Stimulated activated CD4-positive, alpha-beta T cell treated with anti-CD3 and anti-CD28 coated beads, Interleukin-1b, Interleukin-23, amount 100 ng/mL, for 48 hours (primary cell): Measurements from ENCODE around the gene PLCB3.

Experiments used
- DNase-seq: peaks from one replicate; pipeline ENCODE4 v3.0.0-alpha.2; 2020

PLCB3 gene

GRCh38 chr11:64223001-64223651, 28.2 kb upstream of the PLCB3 start:
- DNase-seq = no peak

GRCh38 chr11:64224151-64224890, 27.0 kb upstream of the PLCB3 start:
- no peak for DNase-seq

DNA sequence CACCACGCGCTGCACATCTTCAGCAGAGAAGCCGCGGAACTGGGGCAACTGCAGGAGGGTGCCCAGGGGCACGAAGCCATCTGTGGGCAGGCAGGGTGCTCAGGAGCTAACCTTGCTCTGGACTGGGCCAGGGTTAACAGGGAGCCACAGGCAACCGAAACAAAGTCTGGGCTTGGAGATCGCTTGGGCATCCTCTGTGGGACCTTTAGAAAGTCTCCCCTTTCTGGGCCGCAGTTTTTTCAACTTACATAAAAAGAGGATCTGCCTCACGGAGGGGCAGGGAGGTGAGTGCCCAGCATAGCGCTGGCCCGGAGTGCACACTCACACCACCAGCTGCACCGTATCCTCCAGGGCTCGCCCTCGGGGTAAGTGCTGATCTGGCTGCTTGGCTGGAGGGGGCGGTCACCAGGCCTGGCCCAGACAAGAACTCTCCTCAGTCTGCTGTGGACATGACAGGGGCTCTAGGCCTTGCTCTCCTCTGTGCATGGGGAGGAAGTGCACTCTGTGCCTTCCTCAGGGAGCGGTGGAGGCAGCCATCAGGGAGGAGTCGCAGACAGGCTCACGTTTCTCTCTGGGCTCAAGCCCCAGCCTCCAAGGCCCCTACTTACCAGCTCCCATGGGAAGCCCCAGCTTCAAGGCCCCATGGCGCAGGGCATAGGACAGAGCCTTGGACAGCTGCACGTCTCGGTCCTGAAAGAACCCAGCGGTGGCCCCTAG, 26.3 kb upstream of the PLCB3 start:
- DNase-seq = no peak

- peak; percentile 93 for DNase-seq
Measured at GRCh38 chr11:64225608-64226506, 25.5 kb upstream of the PLCB3 start, which contains the start of the genes NUDT22 and TRPT1. Gene NUDT22, plus strand, starts transcription at chr11:64226274. Its CDS starts 379 bp downstream, at chr11:64226653. Gene TRPT1, minus strand, starts transcription at chr11:64226186. Its CDS starts 326 bp downstream, at chr11:64225860.

DNA sequence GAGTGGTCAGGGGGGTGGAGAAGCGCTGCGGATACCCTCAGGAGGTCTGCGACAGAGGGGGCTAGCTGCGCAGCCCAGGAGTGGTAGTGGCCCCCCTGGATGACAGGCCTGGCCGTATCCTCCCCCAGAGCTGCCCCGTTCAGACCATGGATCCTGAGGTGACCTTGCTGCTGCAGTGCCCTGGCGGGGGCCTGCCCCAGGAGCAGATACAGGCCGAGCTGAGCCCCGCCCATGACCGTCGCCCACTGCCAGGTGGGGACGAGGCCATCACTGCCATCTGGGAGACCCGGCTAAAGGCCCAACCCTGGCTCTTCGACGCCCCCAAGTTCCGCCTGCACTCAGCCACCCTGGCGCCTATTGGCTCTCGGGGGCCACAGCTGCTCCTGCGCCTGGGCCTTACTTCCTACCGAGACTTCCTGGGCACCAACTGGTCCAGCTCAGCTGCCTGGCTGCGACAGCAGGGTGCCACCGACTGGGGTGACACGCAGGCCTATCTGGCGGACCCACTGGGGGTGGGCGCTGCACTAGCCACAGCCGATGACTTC, 24.8 kb upstream of the PLCB3 start:
- DNase-seq = peak; percentile 63

DNA sequence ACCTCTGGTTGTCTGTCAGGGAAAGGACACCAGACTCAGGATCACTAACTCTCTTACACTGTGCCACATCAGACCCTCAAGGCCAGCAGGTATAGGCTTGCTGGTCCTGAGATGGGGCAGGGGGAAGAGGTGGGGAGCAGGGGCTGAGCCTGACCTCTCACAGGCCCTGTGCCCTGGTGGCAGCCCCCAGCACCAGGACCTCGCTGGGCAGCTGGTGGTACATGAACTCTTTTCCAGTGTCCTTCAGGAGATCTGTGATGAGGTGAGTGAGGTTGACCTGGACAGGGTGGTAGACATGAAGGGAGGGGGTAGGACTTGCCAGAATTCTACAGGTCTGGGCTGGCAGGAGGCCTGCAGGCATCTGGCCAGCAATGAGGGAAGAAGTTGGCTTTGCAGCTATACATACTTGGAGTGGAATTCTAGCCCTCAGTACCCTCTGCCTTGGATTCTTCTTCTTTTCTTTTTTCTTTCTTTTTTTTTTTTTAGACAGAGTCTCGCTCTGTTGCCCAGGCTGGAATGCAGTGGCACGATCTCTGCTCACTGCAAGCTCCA, 23.8 kb upstream of the PLCB3 start:
- DNase-seq = no peak

GRCh38 chr11:64229090-64229743, 22.1 kb upstream of the PLCB3 start:
- no peak for DNase-seq

GRCh38 chr11:64229744-64230170, 21.6 kb upstream of the PLCB3 start:
- DNase-seq = no peak

DNA sequence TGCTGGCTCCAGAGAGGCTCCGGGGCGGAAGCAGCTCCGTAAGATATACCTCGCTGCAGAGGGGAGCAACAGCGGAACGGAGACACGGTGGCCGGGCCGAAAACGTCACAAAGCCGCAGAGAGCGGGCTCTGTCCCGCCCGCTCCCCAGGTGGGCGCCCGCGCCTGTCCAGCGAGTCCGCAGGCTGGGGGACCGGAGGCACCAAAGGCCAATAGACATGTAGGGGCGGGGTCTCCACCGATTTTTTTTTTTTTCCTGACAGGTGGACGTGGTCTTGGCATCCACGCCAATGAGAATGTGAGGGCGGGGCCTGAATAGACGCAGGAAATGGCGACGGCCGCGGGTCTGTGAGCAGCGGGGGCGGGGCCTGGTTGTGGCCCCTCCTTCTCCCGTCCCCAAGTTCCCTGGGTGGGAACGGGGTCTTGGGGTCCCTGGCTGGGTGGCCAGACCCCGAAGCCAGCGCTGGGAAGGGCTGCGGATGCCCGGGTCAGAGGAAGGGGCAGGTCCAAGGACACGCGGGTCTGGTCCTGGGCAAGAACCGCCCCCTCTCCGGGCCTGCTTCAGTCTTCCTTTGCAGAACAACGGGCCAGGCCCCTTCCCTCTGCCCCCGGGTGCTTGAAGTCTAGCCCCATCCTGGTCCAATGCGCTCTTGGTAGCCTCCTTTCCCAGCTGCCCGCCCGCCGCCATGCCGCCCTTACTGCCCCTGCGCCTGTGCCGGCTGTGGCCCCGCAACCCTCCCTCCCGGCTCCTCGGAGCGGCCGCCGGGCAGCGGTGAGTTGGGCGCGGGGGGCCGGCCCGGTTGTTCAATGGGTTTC, 21.0 kb upstream of the PLCB3 start, which contains the start of gene DNAJC4:
DNAJC4 (plus strand) TSS at position 378 of the 814 bp plus-strand sequence; CDS start at position 685, 307 bp downstream.
- DNase-seq = peak; percentile 85

DNA sequence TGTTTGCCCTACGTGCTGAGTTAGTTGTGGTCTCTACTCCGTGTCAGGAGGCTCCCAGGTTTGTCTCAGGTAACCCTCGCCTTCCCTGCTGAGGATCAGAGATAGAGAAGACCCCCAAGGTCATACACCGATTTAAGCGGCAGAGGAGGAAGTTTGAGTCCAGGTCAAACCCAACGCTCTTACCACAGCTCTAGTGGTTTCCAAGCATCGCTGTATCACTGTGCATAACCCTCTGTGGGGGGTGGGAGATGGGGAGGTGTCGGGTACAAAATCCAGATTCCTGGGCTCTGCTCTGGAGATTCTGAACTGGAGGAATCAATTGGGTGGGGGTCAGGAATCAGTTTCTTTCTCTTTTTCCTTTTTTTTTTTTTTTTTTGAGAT, 20.4 kb upstream of the PLCB3 start:
- no peak for DNase-seq

- DNase-seq = no peak
Measured at GRCh38 chr11:64231546-64231945, 19.8 kb upstream of the PLCB3 start.

DNA sequence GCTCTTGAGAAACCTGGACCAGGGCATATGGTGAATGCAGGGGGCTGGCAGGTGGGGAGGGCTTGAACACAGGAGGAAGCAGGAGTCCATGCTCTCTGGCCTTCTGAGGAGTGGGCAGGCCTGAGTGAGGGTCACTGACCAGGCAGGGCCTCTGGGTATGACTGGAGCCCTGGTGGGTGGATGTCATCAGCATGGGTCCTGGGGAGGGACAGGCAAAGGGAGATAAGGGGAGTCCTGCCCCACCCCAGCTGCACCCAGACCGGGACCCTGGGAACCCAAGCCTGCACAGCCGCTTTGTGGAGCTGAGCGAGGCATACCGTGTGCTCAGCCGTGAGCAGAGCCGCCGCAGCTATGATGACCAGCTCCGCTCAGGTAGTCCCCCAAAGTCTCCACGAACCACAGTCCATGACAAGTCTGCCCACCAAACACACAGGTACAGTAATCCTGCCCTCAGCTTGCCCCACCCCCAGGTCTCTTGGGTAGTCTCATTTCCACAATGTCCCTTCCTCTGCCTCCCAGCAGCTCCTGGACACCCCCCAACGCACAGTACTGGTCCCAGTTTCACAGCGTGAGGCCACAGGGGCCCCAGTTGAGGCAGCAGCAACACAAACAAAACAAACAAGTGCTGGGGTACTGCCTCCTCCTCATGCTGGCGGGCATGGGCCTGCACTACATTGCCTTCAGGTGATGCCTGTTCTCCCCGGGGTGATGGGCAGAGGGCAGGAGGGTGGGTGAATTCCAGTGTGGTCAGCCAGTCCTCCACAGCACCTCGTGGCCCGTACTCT, 19.0 kb upstream of the PLCB3 start:
- no peak for DNase-seq

DNA sequence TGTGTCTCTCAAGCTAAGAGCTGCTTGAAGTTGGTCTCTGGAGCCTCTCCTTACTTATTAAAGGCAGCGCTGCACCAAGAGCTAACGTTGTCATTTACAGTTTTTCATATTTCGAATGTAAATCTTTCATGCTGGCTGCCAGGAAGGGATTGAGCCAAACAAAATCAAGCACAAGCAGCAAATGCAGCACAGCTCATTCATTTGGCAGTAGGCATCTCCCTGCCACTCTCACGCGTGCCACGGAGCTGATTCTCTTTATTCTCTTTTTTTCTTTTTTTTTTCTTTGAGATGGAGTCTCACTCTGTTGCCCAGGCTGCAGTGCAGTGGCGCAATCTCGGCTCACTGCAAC, 18.4 kb upstream of the PLCB3 start:
- no peak for DNase-seq

- DNase-seq = peak; percentile 56
Measured at GRCh38 chr11:64233913-64234586, 17.3 kb upstream of the PLCB3 start, which contains the start of gene VEGFB. Gene VEGFB, plus strand, starts transcription at chr11:64234584. Its CDS starts 250 bp downstream, at chr11:64234834.

DNA sequence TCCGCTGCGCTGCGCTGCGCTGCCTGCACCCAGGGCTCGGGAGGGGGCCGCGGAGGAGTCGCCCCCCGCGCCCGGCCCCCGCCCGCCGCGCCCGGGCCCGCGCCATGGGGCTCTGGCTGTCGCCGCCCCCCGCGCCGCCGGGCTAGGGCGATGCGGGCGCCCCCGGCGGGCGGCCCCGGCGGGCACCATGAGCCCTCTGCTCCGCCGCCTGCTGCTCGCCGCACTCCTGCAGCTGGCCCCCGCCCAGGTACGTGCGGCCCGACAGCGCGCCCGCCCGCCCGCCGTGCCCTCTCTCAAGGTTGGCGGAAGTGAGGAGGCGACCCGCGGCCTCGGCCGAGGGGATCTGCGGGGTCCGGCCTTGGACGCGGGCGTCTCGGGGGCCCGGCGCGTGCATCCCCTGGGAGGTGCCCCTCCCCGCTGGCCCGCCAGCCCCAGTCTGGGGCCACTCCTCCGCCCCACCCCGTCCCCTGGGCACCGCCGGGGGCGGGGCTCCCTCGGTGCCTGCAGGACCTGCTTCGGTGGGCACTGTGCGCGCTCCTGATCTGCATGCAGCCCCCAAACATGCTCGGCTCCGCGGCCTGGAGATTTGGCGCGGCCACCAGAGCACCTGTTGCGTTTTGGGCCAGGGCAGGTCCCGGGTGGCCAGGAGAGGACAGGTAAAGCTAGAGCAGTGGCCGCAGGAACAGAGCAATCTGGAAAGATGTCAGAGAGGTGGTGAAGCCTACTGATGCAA, 16.5 kb upstream of the PLCB3 start:
- no peak for DNase-seq

DNA sequence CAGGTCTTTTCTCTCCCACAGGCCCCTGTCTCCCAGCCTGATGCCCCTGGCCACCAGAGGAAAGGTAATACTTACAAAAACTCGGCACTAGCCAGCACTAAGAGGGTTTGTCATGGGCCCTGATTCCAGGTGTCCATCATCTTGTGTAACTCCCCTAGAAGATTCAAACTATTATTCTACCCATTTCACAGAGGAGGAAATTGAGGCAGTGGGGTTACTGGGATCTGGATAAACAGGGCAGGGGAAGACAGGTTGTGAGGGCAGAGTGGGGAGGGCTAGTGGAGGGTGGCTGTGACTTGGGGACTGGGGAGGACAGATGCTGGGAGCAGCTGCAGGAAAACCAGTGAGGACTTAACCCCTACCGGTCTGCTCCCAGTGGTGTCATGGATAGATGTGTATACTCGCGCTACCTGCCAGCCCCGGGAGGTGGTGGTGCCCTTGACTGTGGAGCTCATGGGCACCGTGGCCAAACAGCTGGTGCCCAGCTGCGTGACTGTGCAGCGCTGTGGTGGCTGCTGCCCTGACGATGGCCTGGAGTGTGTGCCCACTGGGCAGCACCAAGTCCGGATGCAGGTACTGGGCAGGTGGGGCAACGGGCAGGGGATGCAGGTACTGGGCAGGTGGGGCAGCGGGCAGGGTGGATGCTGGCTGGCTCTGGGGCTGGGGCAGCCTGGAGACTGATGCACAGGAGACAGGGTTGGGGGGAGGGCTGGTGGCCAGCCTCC, 15.7 kb upstream of the PLCB3 start:
- no peak for DNase-seq

GRCh38 chr11:64237484-64237951, 13.8 kb upstream of the PLCB3 start:
- no peak for DNase-seq
